ENCODE measurements around the gene CHAD. TPM values are rescaled to one million over a fixed set of nuclear protein-coding genes. Genes with fewer than 3 reads are reported as not detected.
"Not testable (repeated sequence)": the region's sequence is repeated elsewhere in the genome, so short reads cannot be mapped to it uniquely, and the experiment has no call there.

The CHAD gene
- total and polyA plus RNA-seq, 2 donors (not counting 1 experiment from before 2014, with no cell fraction given): 3.5 to 4.4 TPM

DNA sequence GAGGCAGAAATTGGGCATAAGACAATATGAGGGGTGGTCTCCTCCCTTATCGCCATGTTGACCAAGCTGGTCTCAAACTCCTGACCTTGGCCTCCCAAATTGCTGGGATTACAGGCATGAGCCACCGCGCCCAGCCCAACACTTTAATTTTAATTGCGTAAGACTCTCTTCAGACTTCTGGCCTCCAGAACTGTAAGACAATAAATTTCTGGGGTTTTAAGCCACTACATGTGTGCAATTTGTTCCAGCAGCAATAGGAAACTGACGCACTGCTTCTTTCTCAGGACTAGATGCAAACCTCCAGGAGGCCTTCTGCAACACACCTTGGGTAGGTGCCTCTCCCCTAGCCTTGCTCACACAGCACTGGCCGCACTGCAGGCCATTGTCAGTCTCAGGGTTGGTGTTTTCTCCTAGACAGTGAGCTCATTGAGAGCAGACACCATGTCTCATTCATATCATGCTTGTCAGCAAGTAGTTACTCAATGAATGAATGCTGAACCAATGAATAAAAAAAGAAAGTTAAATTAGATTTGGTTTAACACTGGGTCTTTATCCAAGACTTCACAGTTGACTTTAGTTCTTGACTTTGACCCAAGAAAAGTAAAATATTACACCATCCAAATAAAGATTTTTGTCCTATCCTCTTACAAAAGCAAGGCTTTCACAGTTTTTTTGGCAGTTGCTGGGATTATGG, 48.1 kb downstream of the CHAD start:
- peak overlapping the region; percentile 78 for H3K4me3 Mint-ChIP-seq
- WGBS (ENCODE audit: insufficient coverage): 97% methylated on average over 6 of the region's 6 CpGs
- H3K9me3 Mint-ChIP-seq (ENCODE audit: insufficient read depth): no peaks in the 10 kb centered on the region
- H3K27ac Mint-ChIP-seq: peak overlapping the region; percentile 89
- DNase-seq (no peak), ATAC-seq (ENCODE audit: low read depth) (no peak)
- Histone ChIP-seq H3K9ac (ENCODE audit: low read length) (peak overlapping the region; percentile 48), H4K20me1 (ENCODE audit: control insufficient read depth, insufficient read depth, low read length, poor library complexity, severe bottlenecking) (no peaks in the 10 kb centered on the region), H3K79me2 (ENCODE audit: control insufficient read depth, insufficient read depth, low read length) (peaks cover 6% of the 10 kb centered on the region), H3K9me3 (ENCODE audit: control extremely low read depth in 1 of 3, control insufficient read depth in 2 of 3, insufficient read depth in 1 of 3, low read length in 2 of 3) (peaks cover 0 to 10% (median 4%) of the 10 kb centered on the region in 3 donors), H3K4me1 (ENCODE audit: control insufficient read depth in 2 of 2, insufficient read depth in 2 of 2, low read length in 2 of 2) (peaks cover 20 to 28% of the 10 kb centered on the region in 2 donors), H3K27me3 (replicated peaks in 1 of 4; ENCODE audit: control extremely low read depth in 1 of 4, control insufficient read depth in 3 of 4, insufficient read depth in 4 of 4, low read length in 3 of 4) (no peaks in the 10 kb centered on the region), H2AFZ (ENCODE audit: insufficient read depth, low read depth, low read length, poor library complexity, severe bottlenecking) (peak overlapping the region; percentile 80), H3K4me2 (replicated peaks; ENCODE audit: low read depth, low read length, poor library complexity, severe bottlenecking) (peak overlapping the region; percentile 69), H3K27ac (ENCODE audit: low read length in 2 of 2) (peak overlapping the region; percentile 77 to 88), H3K36me3 (replicated peaks in 1 of 2; ENCODE audit: control extremely low read depth in 1 of 2, control insufficient read depth in 1 of 2, extremely low read depth in 1 of 2, insufficient read depth in 2 of 2, low read length in 1 of 2) (no peaks in the 10 kb centered on the region), H3K4me3 (ENCODE audit: control extremely low read depth in 1 of 5, extremely low read depth in 1 of 5, insufficient read depth in 1 of 5, low read depth in 2 of 5, low read length in 4 of 5) (peak overlapping the region in 1 of 5 experiments; percentile 53)
- POLR2A ChIA-PET: interaction anchor here (0.6 to 0.7 kb wide), 2 partner anchors 25 to 33 kb away, joined by 4 to 9 read pairs; no protein-coding TSS in a partner anchor
- TF ChIP-seq EZH2 (IDR thresholded peaks at IDR 0.05; ENCODE audit: borderline replicate concordance, insufficient read depth, low read depth, low read length, poor library complexity, severe bottlenecking): no peak
- CTCF ChIA-PET: interaction anchor here (0.6 to 3.3 kb wide), 3 partner anchors 10 to 999 kb away, joined by 3 to 26 read pairs (median 4); partner anchors contain the start of gene LRRC59
- peaks cover 35% of the 10 kb centered on the region for H3K4me1 Mint-ChIP-seq
- intact Hi-C loops (cut with micrococcal nuclease): loop anchor here (1.0 to 10.0 kb wide), 3 partner anchors 23 to 58 kb away; partner anchors contain the start of genes EME1, LRRC59, MRPL27 and RSAD1
- H3K27me3 Mint-ChIP-seq: no peaks in the 10 kb centered on the region

DNA sequence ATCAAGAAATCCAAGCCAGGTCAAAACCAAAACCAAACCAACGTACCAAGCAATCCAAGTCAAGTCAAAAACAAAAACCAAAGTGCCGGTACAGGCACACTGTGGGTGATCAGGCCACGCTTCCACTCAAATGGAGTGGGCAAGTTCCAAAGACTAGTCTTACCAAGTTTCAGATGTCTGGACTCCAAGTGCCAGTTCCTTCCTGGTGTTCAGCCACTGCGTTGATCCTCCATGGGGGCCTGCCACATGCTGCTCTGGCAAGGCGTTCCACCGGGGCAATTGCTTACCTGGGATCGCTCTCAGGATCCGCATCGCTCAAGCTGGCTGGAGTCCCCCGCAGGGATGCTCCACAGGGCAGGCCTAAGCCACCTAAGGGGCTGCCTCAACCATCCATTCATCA, 49.1 kb downstream of the CHAD start:
- H3K4me3 ChIP-seq (ENCODE audit: control extremely low read depth in 1 of 5, extremely low read depth in 1 of 5, insufficient read depth in 1 of 5, low read depth in 2 of 5, low read length in 4 of 5); H3K27ac ChIP-seq (ENCODE audit: low read length in 2 of 2); H3K9me3 Mint-ChIP-seq (ENCODE audit: insufficient read depth); H3K9me3 ChIP-seq (ENCODE audit: control extremely low read depth in 1 of 3, control insufficient read depth in 2 of 3, insufficient read depth in 1 of 3, low read length in 2 of 3); H3K4me2 ChIP-seq (replicated peaks; ENCODE audit: low read depth, low read length, poor library complexity, severe bottlenecking); CTCF ChIA-PET; H4K20me1 ChIP-seq (ENCODE audit: control insufficient read depth, insufficient read depth, low read length, poor library complexity, severe bottlenecking); ATAC-seq (ENCODE audit: low read depth); intact Hi-C loops (cut with micrococcal nuclease); H3K36me3 ChIP-seq (replicated peaks in 1 of 2; ENCODE audit: control extremely low read depth in 1 of 2, control insufficient read depth in 1 of 2, extremely low read depth in 1 of 2, insufficient read depth in 2 of 2, low read length in 1 of 2); H3K27me3 ChIP-seq (replicated peaks in 1 of 4; ENCODE audit: control extremely low read depth in 1 of 4, control insufficient read depth in 3 of 4, insufficient read depth in 4 of 4, low read length in 3 of 4); H3K79me2 ChIP-seq (ENCODE audit: control insufficient read depth, insufficient read depth, low read length); H3K27me3 Mint-ChIP-seq; POLR2A ChIA-PET; DNase-seq; H2AFZ ChIP-seq (ENCODE audit: insufficient read depth, low read depth, low read length, poor library complexity, severe bottlenecking); H3K4me3 Mint-ChIP-seq; H3K9ac ChIP-seq (ENCODE audit: low read length): not testable (repeated sequence)
- Mint-ChIP-seq H3K27ac (peak overlapping the region; percentile 76), H3K4me1 (peaks cover 28% of the 10 kb centered on the region)
- 96% methylated on average over 10 of the region's 10 CpGs for WGBS (ENCODE audit: insufficient coverage)
- H3K4me1 ChIP-seq (ENCODE audit: control insufficient read depth in 2 of 2, insufficient read depth in 2 of 2, low read length in 2 of 2): peaks cover 14 to 18% of the 10 kb centered on the region in 2 donors
